GM23338 (cell line): ENCODE results near the gene PLD6. TPM values are rescaled to one million over a fixed set of nuclear protein-coding genes. Genes with fewer than 3 reads are reported as not detected.
"Not testable (repeated sequence)": the region's sequence is repeated elsewhere in the genome, so short reads cannot be mapped to it uniquely, and the experiment has no call there.

ENCODE experiments used
- ATAC-seq: fragments of 200-7000 bp; cut with Tn5 transposase; 3 replicates; pipeline ENCODE4 v1.9.1; 2020
- DNase-seq: peaks from one replicate; pipeline ENCODE4 v3.0.0-alpha.2; 2015; ENCODE audit warnings: low spot score
- H2AFZ ChIP-seq: fragments of 200-600 bp; sonication (generic); 2 replicates; pipeline ENCODE4 v1.8.0; 2016; ENCODE audit warnings: antibody characterized with exemption, mild to moderate bottlenecking, moderate library complexity
- H3F3A ChIP-seq: fragments of 200-600 bp; sonication (generic); replicated peaks from 2 replicates; pipeline ENCODE4 v1.8.0; 2017; ENCODE audit warnings: antibody characterized with exemption, mixed run types, low read depth
- H3K27ac ChIP-seq: fragments of 200-600 bp; sonication (generic); 2 replicates; pipeline ENCODE4 v1.6.1; 2016; ENCODE audit warnings: low read depth
- H3K27me3 ChIP-seq: fragments of 200-600 bp; sonication (generic); 2 replicates; pipeline ENCODE4 v1.8.0; 2016; ENCODE audit warnings: mild to moderate bottlenecking, mixed run types, moderate library complexity; ENCODE audit not compliant: insufficient read depth
- H3K36me3 ChIP-seq: fragments of 200-600 bp; sonication (generic); 2 replicates; pipeline ENCODE4 v1.8.0; 2016; ENCODE audit warnings: mild to moderate bottlenecking; ENCODE audit not compliant: insufficient read depth
- H3K4me1 ChIP-seq: fragments of 200-600 bp; sonication (generic); 2 replicates; pipeline ENCODE4 v1.8.0; 2016; ENCODE audit warnings: mild to moderate bottlenecking, moderate library complexity; ENCODE audit not compliant: insufficient read depth
- H3K4me2 ChIP-seq: fragments of 200-600 bp; sonication (generic); 2 replicates; pipeline ENCODE4 v1.7.1; 2017; ENCODE audit warnings: mixed run types
- H3K4me3 ChIP-seq: fragments of 200-600 bp; sonication (generic); 2 replicates; pipeline ENCODE4 v1.6.1; 2016; ENCODE audit warnings: mixed run types
- H3K79me2 ChIP-seq: fragments of 200-600 bp; sonication (generic); replicated peaks from 2 replicates; pipeline ENCODE4 v1.8.0; 2017; ENCODE audit warnings: mild to moderate bottlenecking; ENCODE audit not compliant: insufficient read depth
- H3K9me2 ChIP-seq: fragments of 200-600 bp; sonication (generic); 2 replicates; pipeline ENCODE4 v1.8.0; 2017; ENCODE audit not compliant: insufficient read depth
- H4K20me1 ChIP-seq: fragments of 200-600 bp; sonication (generic); replicated peaks from 2 replicates; pipeline ENCODE4 v1.8.0; 2017; ENCODE audit warnings: mild to moderate bottlenecking; ENCODE audit not compliant: insufficient read depth
- H3K27ac Mint-ChIP-seq: 2 replicates; pipeline ENCODE4 v1.8.0; 2020; ENCODE audit warnings: inconsistent platforms, mild to moderate bottlenecking, moderate library complexity, mixed read lengths
- H3K27me3 Mint-ChIP-seq: 3 replicates; pipeline ENCODE4 v1.8.0; 2022; ENCODE audit warnings: low read depth, mild to moderate bottlenecking, moderate library complexity, mixed read lengths, inconsistent platforms; ENCODE audit not compliant: insufficient read depth, poor library complexity
- H3K36me3 Mint-ChIP-seq: 3 replicates; pipeline ENCODE4 v1.8.0; 2021; ENCODE audit warnings: low read depth, mild to moderate bottlenecking, inconsistent platforms, moderate library complexity, mixed read lengths
- H3K4me1 Mint-ChIP-seq: 3 replicates; pipeline ENCODE4 v1.8.0; 2020; ENCODE audit warnings: mild to moderate bottlenecking, inconsistent platforms, mixed read lengths
- H3K4me3 Mint-ChIP-seq: 3 replicates; pipeline ENCODE4 v1.8.0; 2021; ENCODE audit warnings: moderate library complexity, mild to moderate bottlenecking, inconsistent platforms, mixed read lengths
- H3K9me3 Mint-ChIP-seq: 3 replicates; pipeline ENCODE4 v1.8.0; 2020; ENCODE audit warnings: moderate library complexity, mild to moderate bottlenecking, inconsistent platforms, mixed read lengths
- CREB1 ChIP-seq: fragments of 250-450 bp; sonication (Bioruptor Pico); IDR thresholded peaks from 2 replicates; pipeline ENCODE4 v1.5.0; 2020; ENCODE audit warnings: low read depth, mild to moderate bottlenecking, moderate library complexity
- EZH2phosphoT487 ChIP-seq: fragments of 200-600 bp; sonication (generic); IDR thresholded peaks from one replicate; pipeline ENCODE4 v1.8.1; 2018; ENCODE audit warnings: antibody characterized with exemption; ENCODE audit not compliant: unreplicated experiment
- JUNB ChIP-seq: IDR thresholded peaks from one replicate; pipeline ENCODE4 v1.6.1; 2016; ENCODE audit warnings: antibody characterized with exemption; ENCODE audit not compliant: unreplicated experiment
- NANOG ChIP-seq: IDR thresholded peaks from 2 replicates; pipeline ENCODE4 v1.6.1; 2016; ENCODE audit warnings: antibody characterized with exemption, borderline replicate concordance
- POLR2AphosphoS5 ChIP-seq: IDR thresholded peaks from 2 replicates; pipeline ENCODE4 v1.6.1; 2016; ENCODE audit warnings: antibody characterized with exemption, low read depth
- STAT1 ChIP-seq: IDR thresholded peaks from one replicate; pipeline ENCODE4 v1.6.1; 2016; ENCODE audit warnings: antibody characterized with exemption; ENCODE audit not compliant: unreplicated experiment
- ZNF114 ChIP-seq: fragments of 250-450 bp; sonication (Bioruptor Pico); IDR thresholded peaks from 2 replicates; pipeline ENCODE4 v1.5.0; 2020; ENCODE audit warnings: mild to moderate bottlenecking, moderate library complexity
- ZNF331 ChIP-seq: fragments of 250-450 bp; sonication (Bioruptor Pico); IDR thresholded peaks from 2 replicates; pipeline ENCODE4 v1.5.0; 2020; ENCODE audit warnings: low read depth, mild to moderate bottlenecking, moderate library complexity
- polyA plus RNA-seq: library from polyadenylated mRNA; unstranded; fragments of >200 nt; fragmentation: Nextera tagmentation; extraction: Ambion mirVana; gene quantifications from 2 replicates; pipeline ENCODE4 v1.2.1, GENCODE V29; 2016
- total RNA-seq: library from RNA; depleted of rRNA; stranded (reverse); fragments of >200 nt; shearing (Covaris generic); gene quantifications from 2 replicates; pipeline ENCODE4 v1.2.3, GENCODE V29; 2014
- TF ChIP-seq, protein P1 (sequence below): fragments of 250-450 bp; sonication (Bioruptor Pico); IDR thresholded peaks from 2 replicates; pipeline ENCODE4 v1.5.0; 2020; ENCODE audit warnings: mild to moderate bottlenecking, moderate library complexity
- TF ChIP-seq, protein P2 (sequence below): IDR thresholded peaks from one replicate; pipeline ENCODE4 v1.6.1; 2018; ENCODE audit warnings: antibody characterized with exemption; ENCODE audit not compliant: unreplicated experiment
- TF ChIP-seq, protein P3 (sequence below): IDR thresholded peaks from 2 replicates; pipeline ENCODE4 v1.6.1; 2016; ENCODE audit warnings: antibody characterized with exemption

PLD6 gene
- total and polyA plus RNA-seq, 2 experiments from 2014 or later, result not detected

DNA sequence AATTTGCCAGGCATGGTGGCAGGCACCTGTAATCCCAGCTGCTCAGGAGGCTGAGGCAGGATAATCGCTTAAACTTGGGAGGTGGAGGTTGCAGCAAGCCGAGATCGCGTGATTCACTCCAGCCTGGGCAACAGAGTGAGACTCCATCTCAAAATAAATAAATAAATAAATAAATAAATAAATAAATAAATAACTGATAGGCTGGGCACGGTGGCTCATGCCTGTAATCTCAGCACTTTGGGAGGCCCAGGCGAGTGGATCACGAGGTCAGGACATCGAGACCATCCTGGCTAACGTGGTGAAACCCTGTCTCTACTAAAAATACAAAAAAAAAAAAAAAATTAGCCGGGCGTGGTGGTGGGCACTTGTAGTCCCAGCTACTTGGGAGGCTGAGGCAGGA lies 49.6 kb upstream of the PLD6 start:
- not testable (repeated sequence) for H3K4me3 ChIP-seq, H3K4me2 ChIP-seq, H2AFZ ChIP-seq, H3K4me1 ChIP-seq, H3K4me3 Mint-ChIP-seq, H3K27ac Mint-ChIP-seq, H3K27me3 Mint-ChIP-seq, H3K27me3 ChIP-seq, H4K20me1 ChIP-seq, H3K9me3 Mint-ChIP-seq, ATAC-seq, H3K27ac ChIP-seq, H3F3A ChIP-seq, H3K9me2 ChIP-seq, H3K4me1 Mint-ChIP-seq, H3K79me2 ChIP-seq, DNase-seq
- H3K36me3 ChIP-seq, result peaks cover 39% of the 10 kb centered on the region
- H3K36me3 Mint-ChIP-seq, result peaks cover 88% of the 10 kb centered on the region

DNA sequence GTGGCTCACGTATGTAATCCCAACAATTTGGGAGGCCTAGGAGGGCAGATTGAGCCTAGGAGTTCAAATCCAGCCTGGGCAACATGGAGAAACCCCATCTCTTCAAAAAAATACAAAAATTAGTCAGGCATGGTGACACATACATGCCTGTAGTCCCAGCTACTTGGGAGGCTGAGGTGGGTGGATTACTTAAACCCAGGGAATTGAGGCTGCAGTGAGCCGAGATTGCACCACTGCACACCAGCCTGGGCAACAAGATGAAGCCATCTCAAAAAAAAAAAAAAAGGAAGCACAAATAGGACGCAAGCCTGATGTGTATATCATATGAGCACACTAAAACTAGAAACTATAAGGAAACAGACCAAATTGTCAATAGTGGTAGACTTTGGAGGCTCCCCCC lies 47.9 kb upstream of the PLD6 start:
- no peak for ATAC-seq
- no peak overlapping the region for H3K27ac ChIP-seq
- H3K27me3 Mint-ChIP-seq, result peaks cover 4% of the 10 kb centered on the region
- H3K27ac Mint-ChIP-seq, result no peak overlapping the region
- H3K4me3 Mint-ChIP-seq, result no peak overlapping the region
- H3F3A ChIP-seq, result no peaks in the 10 kb centered on the region
- no peak overlapping the region for H2AFZ ChIP-seq
- H3K4me1 Mint-ChIP-seq, result no peaks in the 10 kb centered on the region
- peaks cover 34% of the 10 kb centered on the region for H3K36me3 ChIP-seq
- H3K9me3 Mint-ChIP-seq, result no peaks in the 10 kb centered on the region
- H3K4me3 ChIP-seq, result no peak overlapping the region
- H3K79me2 ChIP-seq, result 0 out of 2 replicates have a peak, but pooled peaks cover 3% of the 10 kb centered on the region
- no peak overlapping the region for H3K4me2 ChIP-seq
- peaks cover 83% of the 10 kb centered on the region for H3K36me3 Mint-ChIP-seq
- H4K20me1 ChIP-seq, result peaks cover 6% of the 10 kb centered on the region; the same call in 1 of the 2 replicates
- no peaks in the 10 kb centered on the region for H3K27me3 ChIP-seq
- H3K4me1 ChIP-seq, result no peaks in the 10 kb centered on the region
- H3K9me2 ChIP-seq, result no peaks in the 10 kb centered on the region
- DNase-seq, result no peak
- no peak for TF ChIP-seq POLR2AphosphoS5
- TF ChIP-seq ZNF331, result no peak
- TF ChIP-seq, protein P1, sequence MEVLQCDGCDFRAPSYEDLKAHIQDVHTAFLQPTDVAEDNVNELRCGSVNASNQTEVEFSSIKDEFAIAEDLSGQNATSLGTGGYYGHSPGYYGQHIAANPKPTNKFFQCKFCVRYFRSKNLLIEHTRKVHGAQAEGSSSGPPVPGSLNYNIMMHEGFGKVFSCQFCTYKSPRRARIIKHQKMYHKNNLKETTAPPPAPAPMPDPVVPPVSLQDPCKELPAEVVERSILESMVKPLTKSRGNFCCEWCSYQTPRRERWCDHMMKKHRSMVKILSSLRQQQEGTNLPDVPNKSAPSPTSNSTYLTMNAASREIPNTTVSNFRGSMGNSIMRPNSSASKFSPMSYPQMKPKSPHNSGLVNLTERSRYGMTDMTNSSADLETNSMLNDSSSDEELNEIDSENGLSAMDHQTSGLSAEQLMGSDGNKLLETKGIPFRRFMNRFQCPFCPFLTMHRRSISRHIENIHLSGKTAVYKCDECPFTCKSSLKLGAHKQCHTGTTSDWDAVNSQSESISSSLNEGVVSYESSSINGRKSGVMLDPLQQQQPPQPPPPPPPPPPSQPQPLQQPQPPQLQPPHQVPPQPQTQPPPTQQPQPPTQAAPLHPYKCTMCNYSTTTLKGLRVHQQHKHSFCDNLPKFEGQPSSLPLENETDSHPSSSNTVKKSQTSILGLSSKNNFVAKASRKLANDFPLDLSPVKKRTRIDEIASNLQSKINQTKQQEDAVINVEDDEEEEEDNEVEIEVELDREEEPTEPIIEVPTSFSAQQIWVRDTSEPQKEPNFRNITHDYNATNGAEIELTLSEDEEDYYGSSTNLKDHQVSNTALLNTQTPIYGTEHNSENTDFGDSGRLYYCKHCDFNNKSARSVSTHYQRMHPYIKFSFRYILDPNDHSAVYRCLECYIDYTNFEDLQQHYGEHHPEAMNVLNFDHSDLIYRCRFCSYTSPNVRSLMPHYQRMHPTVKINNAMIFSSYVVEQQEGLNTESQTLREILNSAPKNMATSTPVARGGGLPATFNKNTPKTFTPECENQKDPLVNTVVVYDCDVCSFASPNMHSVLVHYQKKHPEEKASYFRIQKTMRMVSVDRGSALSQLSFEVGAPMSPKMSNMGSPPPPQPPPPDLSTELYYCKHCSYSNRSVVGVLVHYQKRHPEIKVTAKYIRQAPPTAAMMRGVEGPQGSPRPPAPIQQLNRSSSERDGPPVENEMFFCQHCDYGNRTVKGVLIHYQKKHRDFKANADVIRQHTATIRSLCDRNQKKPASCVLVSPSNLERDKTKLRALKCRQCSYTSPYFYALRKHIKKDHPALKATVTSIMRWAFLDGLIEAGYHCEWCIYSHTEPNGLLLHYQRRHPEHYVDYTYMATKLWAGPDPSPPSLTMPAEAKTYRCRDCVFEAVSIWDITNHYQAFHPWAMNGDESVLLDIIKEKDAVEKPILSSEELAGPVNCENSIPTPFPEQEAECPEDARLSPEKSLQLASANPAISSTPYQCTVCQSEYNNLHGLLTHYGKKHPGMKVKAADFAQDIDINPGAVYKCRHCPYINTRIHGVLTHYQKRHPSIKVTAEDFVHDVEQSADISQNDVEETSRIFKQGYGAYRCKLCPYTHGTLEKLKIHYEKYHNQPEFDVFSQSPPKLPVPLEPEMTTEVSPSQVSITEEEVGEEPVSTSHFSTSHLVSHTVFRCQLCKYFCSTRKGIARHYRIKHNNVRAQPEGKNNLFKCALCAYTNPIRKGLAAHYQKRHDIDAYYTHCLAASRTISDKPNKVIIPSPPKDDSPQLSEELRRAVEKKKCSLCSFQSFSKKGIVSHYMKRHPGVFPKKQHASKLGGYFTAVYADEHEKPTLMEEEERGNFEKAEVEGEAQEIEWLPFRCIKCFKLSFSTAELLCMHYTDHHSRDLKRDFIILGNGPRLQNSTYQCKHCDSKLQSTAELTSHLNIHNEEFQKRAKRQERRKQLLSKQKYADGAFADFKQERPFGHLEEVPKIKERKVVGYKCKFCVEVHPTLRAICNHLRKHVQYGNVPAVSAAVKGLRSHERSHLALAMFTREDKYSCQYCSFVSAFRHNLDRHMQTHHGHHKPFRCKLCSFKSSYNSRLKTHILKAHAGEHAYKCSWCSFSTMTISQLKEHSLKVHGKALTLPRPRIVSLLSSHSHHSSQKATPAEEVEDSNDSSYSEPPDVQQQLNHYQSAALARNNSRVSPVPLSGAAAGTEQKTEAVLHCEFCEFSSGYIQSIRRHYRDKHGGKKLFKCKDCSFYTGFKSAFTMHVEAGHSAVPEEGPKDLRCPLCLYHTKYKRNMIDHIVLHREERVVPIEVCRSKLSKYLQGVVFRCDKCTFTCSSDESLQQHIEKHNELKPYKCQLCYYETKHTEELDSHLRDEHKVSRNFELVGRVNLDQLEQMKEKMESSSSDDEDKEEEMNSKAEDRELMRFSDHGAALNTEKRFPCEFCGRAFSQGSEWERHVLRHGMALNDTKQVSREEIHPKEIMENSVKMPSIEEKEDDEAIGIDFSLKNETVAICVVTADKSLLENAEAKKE, result no peak
- TF ChIP-seq STAT1, result no peak
- TF ChIP-seq, protein P2, sequence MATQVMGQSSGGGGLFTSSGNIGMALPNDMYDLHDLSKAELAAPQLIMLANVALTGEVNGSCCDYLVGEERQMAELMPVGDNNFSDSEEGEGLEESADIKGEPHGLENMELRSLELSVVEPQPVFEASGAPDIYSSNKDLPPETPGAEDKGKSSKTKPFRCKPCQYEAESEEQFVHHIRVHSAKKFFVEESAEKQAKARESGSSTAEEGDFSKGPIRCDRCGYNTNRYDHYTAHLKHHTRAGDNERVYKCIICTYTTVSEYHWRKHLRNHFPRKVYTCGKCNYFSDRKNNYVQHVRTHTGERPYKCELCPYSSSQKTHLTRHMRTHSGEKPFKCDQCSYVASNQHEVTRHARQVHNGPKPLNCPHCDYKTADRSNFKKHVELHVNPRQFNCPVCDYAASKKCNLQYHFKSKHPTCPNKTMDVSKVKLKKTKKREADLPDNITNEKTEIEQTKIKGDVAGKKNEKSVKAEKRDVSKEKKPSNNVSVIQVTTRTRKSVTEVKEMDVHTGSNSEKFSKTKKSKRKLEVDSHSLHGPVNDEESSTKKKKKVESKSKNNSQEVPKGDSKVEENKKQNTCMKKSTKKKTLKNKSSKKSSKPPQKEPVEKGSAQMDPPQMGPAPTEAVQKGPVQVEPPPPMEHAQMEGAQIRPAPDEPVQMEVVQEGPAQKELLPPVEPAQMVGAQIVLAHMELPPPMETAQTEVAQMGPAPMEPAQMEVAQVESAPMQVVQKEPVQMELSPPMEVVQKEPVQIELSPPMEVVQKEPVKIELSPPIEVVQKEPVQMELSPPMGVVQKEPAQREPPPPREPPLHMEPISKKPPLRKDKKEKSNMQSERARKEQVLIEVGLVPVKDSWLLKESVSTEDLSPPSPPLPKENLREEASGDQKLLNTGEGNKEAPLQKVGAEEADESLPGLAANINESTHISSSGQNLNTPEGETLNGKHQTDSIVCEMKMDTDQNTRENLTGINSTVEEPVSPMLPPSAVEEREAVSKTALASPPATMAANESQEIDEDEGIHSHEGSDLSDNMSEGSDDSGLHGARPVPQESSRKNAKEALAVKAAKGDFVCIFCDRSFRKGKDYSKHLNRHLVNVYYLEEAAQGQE, result no peak
- TF ChIP-seq ZNF114 (CRISPR knock-in tag), result no peak
- TF ChIP-seq EZH2phosphoT487, result no peak
- no peak for TF ChIP-seq CREB1 (CRISPR knock-in tag)
- no peak for TF ChIP-seq JUNB
- TF ChIP-seq, protein P3, sequence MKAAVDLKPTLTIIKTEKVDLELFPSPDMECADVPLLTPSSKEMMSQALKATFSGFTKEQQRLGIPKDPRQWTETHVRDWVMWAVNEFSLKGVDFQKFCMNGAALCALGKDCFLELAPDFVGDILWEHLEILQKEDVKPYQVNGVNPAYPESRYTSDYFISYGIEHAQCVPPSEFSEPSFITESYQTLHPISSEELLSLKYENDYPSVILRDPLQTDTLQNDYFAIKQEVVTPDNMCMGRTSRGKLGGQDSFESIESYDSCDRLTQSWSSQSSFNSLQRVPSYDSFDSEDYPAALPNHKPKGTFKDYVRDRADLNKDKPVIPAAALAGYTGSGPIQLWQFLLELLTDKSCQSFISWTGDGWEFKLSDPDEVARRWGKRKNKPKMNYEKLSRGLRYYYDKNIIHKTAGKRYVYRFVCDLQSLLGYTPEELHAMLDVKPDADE, result no peak
- TF ChIP-seq NANOG, result no peak
